Right atrium auricular region (tissue), 2 donors: ENCODE results near the gene PTPN12. TPM values are rescaled to one million over a fixed set of nuclear protein-coding genes. Genes with fewer than 3 reads are reported as not detected.
"Not testable (repeated sequence)": the region's sequence is repeated elsewhere in the genome, so short reads cannot be mapped to it uniquely, and the experiment has no call there.

Experiments
- DNase-seq: peaks from one replicate; pipeline ENCODE4 v3.0.0-alpha.2; 2019; ENCODE audit warnings: low spot score
- H3K27ac ChIP-seq, 2 donors: fragments of 200-600 bp; sonication (generic); 1 replicate in 1 of 2; 2 replicates in 1 of 2; pipeline ENCODE4 v1.5.1; 2016 to 2019
- H3K27me3 ChIP-seq, 2 donors: fragments of 200-600 bp; sonication (generic); one replicate each; pipeline versions ENCODE4 v1.5.1 to v1.6.0; 2017 to 2019
- H3K36me3 ChIP-seq: fragments of 200-600 bp; sonication (generic); one replicate; pipeline ENCODE4 v1.5.1; 2016
- H3K4me1 ChIP-seq, 2 donors: fragments of 200-600 bp; sonication (generic); one replicate each; pipeline versions ENCODE4 v1.5.1 to v1.6.0; 2017 to 2019
- H3K4me3 ChIP-seq, 2 donors: fragments of 200-600 bp; sonication (generic); 1 replicate in 1 of 2; 2 replicates in 1 of 2; pipeline ENCODE4 v1.5.1; 2017 to 2019; ENCODE audit warnings: mild to moderate bottlenecking in 1 of 2, moderate library complexity in 1 of 2
- H3K9me3 ChIP-seq, 2 donors: fragments of 200-600 bp; sonication (generic); one replicate each; pipeline ENCODE4 v1.5.1; 2019
- CTCF ChIP-seq, 2 donors: fragments of 200-600 bp; sonication (generic); IDR thresholded peaks; one replicate each; pipeline ENCODE4 v1.5.1; 2019; ENCODE audit warnings: antibody characterized with exemption in 2 of 2
- total RNA-seq, 2 donors: library from RNA; depleted of rRNA; stranded (reverse); fragments of >200 nt; gene quantifications; one replicate each; pipeline ENCODE4 v1.1.0, GENCODE V29; 2016

The PTPN12 gene
- total RNA-seq, 2 donors from 2014 or later, result 38.8 to 54.2 TPM

GRCh38 chr7:77504951-77505350 is 32.1 kb upstream of the PTPN12 start:
- DNase-seq, result no peak

GRCh38 chr7:77506899-77507298 is 30.2 kb upstream of the PTPN12 start:
- no peak overlapping the region for H3K4me3 ChIP-seq
- H3K27ac ChIP-seq, result no peak overlapping the region
- no peaks in the 10 kb centered on the region for H3K4me1 ChIP-seq
- DNase-seq, result no peak
- no peaks in the 10 kb centered on the region for H3K36me3 ChIP-seq
- H3K27me3 ChIP-seq, result no peaks in the 10 kb centered on the region
- no peak for TF ChIP-seq CTCF (IDR thresholded peaks at IDR 0.05)
- H3K9me3 ChIP-seq, result no peaks in the 10 kb centered on the region

More at GRCh38 chr7:77504951-77505350, 32.1 kb upstream of the PTPN12 start:
- Histone ChIP-seq H3K9me3 (no peaks in the 10 kb centered on the region), H3K27me3 (no peaks in the 10 kb centered on the region), H3K4me1 (no peaks in the 10 kb centered on the region), H3K4me3 (no peak overlapping the region), H3K36me3 (no peaks in the 10 kb centered on the region), H3K27ac (no peak overlapping the region)
- no peak for TF ChIP-seq CTCF (IDR thresholded peaks at IDR 0.05)

GRCh38 chr7:77513002-77513670 is 24.0 kb upstream of the PTPN12 start:
- H3K36me3 ChIP-seq, H3K27ac ChIP-seq, H3K27me3 ChIP-seq, H3K4me3 ChIP-seq, DNase-seq, H3K4me1 ChIP-seq, H3K9me3 ChIP-seq: not testable (repeated sequence)

GRCh38 chr7:77516085-77516484 is 21.0 kb upstream of the PTPN12 start:
- Histone ChIP-seq H3K36me3 (no peaks in the 10 kb centered on the region), H3K27ac (no peak overlapping the region), H3K4me3 (no peak overlapping the region), H3K9me3 (no peaks in the 10 kb centered on the region), H3K27me3 (no peaks in the 10 kb centered on the region), H3K4me1 (no peaks in the 10 kb centered on the region)
- no peak for DNase-seq
- TF ChIP-seq CTCF (IDR thresholded peaks at IDR 0.05), result no peak

GRCh38 chr7:77520261-77520660 is 16.8 kb upstream of the PTPN12 start:
- Histone ChIP-seq H3K36me3 (no peaks in the 10 kb centered on the region), H3K9me3 (no peaks in the 10 kb centered on the region), H3K4me3 (no peak overlapping the region), H3K27me3 (no peaks in the 10 kb centered on the region), H3K4me1 (no peaks in the 10 kb centered on the region), H3K27ac (no peak overlapping the region)
- TF ChIP-seq CTCF (IDR thresholded peaks at IDR 0.05), result no peak
- DNase-seq, result no peak

GRCh38 chr7:77521537-77521936 is 15.6 kb upstream of the PTPN12 start:
- H3K27ac ChIP-seq, H3K9me3 ChIP-seq, H3K4me1 ChIP-seq, H3K4me3 ChIP-seq, DNase-seq, H3K27me3 ChIP-seq, H3K36me3 ChIP-seq: not testable (repeated sequence)

- DNase-seq, result no peak
- Histone ChIP-seq H3K27ac (no peak overlapping the region), H3K36me3 (no peaks in the 10 kb centered on the region), H3K4me1 (no peaks in the 10 kb centered on the region), H3K9me3 (no peaks in the 10 kb centered on the region), H3K4me3 (no peak overlapping the region), H3K27me3 (no peaks in the 10 kb centered on the region)
- no peak for TF ChIP-seq CTCF (IDR thresholded peaks at IDR 0.05)
These were observed 12.4 kb upstream of the PTPN12 start for GRCh38 chr7:77524731-77525130.
